HG02840 (cell line): Measurements from ENCODE around the gene ARFIP2.
A peak's percentile ranks its signal among the peaks of the same experiment; 100 is the strongest.

Source experiments
- ATAC-seq: cut with Tn5 transposase; IDR thresholded peaks from one replicate; pipeline ENCODE4 v1.9.1; 2021; ENCODE audit warnings: mild to moderate bottlenecking, moderate library complexity, moderate number of reproducible peaks; ENCODE audit not compliant: unreplicated experiment, low FRiP score

The ARFIP2 gene

GRCh38 chr11:6483015-6483414 lies 1.9 kb upstream of the ARFIP2 start:
- no peak for ATAC-seq

- ATAC-seq, result no peak
These were observed 1.3 kb upstream of the ARFIP2 start for GRCh38 chr11:6482441-6482840.

GRCh38 chr11:6481924-6482275 lies 769 bp upstream of the ARFIP2 start:
- no peak for ATAC-seq

- no peak for ATAC-seq
These were observed 724 bp downstream of the ARFIP2 start for GRCh38 chr11:6480299-6480914.

- ATAC-seq, result no peak
These were observed 4.6 kb downstream of the ARFIP2 start for GRCh38 chr11:6476571-6476970.

GRCh38 chr11:6475936-6476335 lies 5.2 kb downstream of the ARFIP2 start:
- no peak for ATAC-seq

- no peak for ATAC-seq
These were observed 6.2 kb downstream of the ARFIP2 start for GRCh38 chr11:6474806-6475500.

- ATAC-seq, result no peak
These were observed 6.7 kb downstream of the ARFIP2 start for GRCh38 chr11:6474413-6474792.

- peak; percentile 64 for ATAC-seq
These were observed 7.4 kb downstream of the ARFIP2 start, which contains the start of gene TRIM3 for GRCh38 chr11:6473451-6474412. Gene TRIM3 (minus strand): TSS chr11:6473941. CDS start chr11:6465695, 8,246 bp downstream.

GRCh38 chr11:6472934-6473333 lies 8.2 kb downstream of the ARFIP2 start:
- no peak for ATAC-seq

GRCh38 chr11:6469599-6469998 lies 11.5 kb downstream of the ARFIP2 start:
- ATAC-seq, result no peak

- ATAC-seq, result no peak
These were observed 12.2 kb downstream of the ARFIP2 start for GRCh38 chr11:6468712-6469495.

GRCh38 chr11:6459099-6459450 lies 22.1 kb downstream of the ARFIP2 start:
- ATAC-seq, result no peak

GRCh38 chr11:6458352-6459098 lies 22.6 kb downstream of the ARFIP2 start:
- no peak for ATAC-seq

GRCh38 chr11:6457581-6458320 lies 23.4 kb downstream of the ARFIP2 start:
- ATAC-seq, result no peak

- ATAC-seq, result no peak
These were observed 24.6 kb downstream of the ARFIP2 start for GRCh38 chr11:6456361-6457073.

- no peak for ATAC-seq
These were observed 26.1 kb downstream of the ARFIP2 start for GRCh38 chr11:6455070-6455469.

- ATAC-seq, result no peak
These were observed 28.0 kb downstream of the ARFIP2 start for GRCh38 chr11:6453152-6453551.

GRCh38 chr11:6452219-6452618 lies 28.9 kb downstream of the ARFIP2 start:
- ATAC-seq, result no peak
